PC-3 (cell line): Measurements from ENCODE around the gene GAS7.

Experiments
- CTCF ChIP-seq: fragments of 300-600 bp; sonication (generic); conservative IDR thresholded peaks from 2 replicates; pipeline ENCODE4 v1.5.1; 2017; ENCODE audit warnings: antibody characterized with exemption, low read depth, mild to moderate bottlenecking, low read length
- EZH2 ChIP-seq: fragments of 300-600 bp; sonication (generic); IDR thresholded peaks from one replicate; pipeline ENCODE4 v1.6.1; 2017; ENCODE audit warnings: antibody characterized with exemption, mild to moderate bottlenecking, low read length; ENCODE audit not compliant: unreplicated experiment
- EZH2phosphoT487 ChIP-seq: fragments of 300-600 bp; sonication (generic); IDR thresholded peaks from 2 replicates; pipeline ENCODE4 v1.6.1; 2018; ENCODE audit warnings: mild to moderate bottlenecking, antibody characterized with exemption, low read length, borderline replicate concordance

- TF ChIP-seq EZH2 (no peak), CTCF (no peak), EZH2phosphoT487 (no peak)
These were observed 1.6 kb upstream of the GAS7 start for GRCh38 chr17:10200016-10200415.
